DMS 273 treated with DMSO at 0.1 percent for 48 hours (cell line): ENCODE results near the gene DACT3.

Experiments
- DNase-seq: peaks from one replicate; lab custom pipeline; 2025; lab: John Stamatoyannopoulos, UW

DACT3 gene

DNA sequence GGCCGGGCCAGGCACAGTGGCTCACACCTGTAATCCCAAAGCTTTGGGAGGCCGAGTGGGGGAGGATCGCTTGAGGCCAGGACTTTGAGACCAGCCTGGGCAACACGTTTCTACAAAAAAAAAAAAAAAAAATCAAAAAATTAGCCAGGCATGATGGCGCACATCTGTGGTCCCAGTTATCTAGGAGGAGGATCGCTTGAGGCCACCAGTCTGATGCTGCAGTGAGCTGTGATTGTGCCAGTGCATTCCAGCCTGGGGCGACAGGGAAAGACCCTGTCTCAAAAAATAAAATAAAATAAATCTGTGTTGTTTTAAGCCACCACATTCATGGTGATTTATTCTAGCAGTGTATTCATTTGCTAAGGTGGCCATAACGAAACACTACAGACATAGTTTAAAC, 4.1 kb upstream of the DACT3 start:
- DNase-seq = no peak

DNA sequence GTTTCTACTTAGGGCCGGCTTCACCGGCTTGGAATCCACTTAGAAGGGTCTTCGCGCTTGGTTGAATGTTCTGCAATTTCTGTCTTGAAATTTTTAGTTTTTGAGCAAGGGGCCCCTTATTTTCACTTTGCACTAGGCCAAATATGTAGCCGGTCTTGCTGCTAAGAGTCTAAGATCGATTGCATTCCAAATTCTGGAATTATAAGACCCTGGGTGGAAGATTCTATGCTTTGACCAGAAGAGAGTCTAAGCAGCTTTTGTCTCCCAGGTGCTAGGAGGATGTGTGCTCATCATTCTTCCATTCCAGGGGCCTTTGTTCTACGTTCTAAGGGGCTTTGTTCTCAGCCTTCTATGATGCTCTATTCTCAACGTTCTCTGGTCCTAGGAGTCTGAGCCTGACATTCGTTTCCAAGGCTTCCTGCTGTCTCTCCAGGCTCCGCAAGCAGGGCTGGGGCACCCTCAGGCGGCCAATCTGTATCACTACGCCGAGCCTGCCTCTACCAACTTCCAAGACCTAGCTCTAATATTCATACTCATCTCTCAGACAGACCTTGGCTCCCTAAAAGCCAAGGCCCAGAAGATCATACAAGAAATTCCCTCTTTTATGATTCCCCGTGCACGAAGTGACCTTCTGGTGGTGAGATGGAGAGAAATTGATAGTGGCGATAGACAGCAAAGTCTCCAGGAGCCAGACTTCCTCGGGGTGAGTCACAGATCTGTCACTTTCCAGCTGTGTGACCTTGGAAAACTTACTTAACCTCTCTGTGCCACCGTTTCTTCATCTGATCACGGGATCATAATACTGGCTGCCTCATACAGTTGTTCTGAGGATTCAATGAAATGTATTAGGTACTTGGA, 982 bp upstream of the DACT3 start:
- peak; percentile 75 for DNase-seq

DNA sequence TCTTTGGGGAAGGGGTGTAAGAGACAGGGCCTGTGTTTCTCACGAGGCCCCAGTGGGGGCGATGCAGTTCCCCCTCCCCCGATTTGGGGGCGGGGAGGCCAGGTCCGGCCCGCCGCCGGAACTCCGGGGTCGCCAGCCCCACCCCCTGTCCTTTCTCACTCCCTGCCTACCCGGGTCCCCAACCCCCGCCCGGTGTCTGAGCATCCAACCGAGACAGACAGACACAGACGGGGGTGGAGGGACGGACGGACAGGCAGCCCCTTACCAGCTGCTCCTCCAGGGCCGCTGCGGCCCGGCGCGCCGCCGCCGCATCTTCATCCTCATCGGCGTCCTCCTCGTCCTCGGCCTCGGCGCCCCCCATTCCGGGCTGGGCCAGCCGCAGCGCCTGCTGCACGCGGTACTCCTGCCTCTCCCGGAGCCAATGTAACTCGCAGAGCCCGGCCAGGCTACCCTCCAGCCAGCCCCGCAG, 397 bp downstream of the DACT3 start:
- DNase-seq = no peak

DNA sequence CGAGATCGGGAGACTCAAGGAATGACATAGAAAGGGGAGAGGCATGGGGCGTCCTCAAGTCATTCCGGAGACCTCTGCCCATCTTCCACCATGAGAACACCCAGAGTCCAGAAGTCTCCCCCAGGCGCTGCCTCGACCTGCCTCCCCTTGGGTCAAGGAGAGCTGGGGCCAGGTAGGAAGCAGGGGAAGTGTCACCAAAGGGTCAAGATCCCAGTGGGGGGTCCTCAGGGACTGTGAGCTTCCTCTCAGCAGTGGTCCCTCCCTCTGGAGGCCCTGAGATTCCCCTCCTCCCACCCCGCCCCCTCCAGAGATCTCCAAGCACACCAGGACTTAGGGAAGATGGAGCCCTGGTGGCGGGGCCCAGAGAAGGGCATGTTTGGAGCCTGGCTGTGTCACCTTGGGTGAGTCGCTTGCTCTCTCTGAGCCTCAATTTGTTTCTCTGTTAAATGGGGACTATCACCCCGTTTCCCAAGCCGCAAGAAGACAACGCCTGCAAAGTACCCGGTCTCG, 919 bp downstream of the DACT3 start:
- DNase-seq = no peak

DNA sequence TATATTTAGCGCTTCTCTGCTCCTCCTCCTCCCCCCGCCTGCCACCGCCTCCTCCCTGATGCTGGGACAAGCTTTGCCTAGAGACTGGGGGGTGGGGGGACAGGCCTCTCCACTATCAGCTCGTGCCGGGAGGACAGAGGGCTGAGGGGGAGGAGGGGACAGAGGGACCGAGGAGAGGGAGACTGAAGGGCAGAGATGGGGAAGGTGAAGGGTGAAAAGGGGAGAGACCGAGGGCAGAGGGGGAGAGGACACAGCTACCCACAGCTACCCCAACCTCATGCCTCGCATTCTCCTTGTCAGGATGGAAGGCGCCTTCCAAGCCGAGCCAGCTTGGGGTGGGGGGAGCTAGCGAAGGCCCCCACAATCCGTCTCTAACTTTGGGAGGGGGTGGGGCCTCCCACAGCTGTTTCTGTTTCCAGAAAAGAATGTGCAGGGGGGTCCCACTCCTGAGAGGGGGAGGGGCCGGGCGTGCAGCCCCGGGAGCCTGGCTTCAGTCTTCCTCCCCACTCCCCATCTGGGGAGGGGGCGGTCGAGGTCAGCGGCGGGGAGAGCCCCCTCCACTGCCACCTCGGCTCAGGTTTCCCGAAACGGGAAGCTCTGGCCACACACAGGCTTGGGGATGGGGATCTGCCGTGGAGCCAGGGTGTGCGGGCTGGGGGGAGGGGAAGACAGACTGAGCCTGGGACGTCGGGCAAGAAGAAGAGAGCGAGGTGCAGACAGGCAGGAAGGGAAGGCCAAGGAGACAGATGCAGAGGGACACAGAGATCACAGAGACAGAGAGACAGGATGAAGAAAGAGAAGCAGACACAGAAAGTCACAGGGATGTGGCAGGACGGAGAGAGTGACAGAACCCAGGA, 1.6 kb downstream of the DACT3 start:
- no peak for DNase-seq

DNA sequence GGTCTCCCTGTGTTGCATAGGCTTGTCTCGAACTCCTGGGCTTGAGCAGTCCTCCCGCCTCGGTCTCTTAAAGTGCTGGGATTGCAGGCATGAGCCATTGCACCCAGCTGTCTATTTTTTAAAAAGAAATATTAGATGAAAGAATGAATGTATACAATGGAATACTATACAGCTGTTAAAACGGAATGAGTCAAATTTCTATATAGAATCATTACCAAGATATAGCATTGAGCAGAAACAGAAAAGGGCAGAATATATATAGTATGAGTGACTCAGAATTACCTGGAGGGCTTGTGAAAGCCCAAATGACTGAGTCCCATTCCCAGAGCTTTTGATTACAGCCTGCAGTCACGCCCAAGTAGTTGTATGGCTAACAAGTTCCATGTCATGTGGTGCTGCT, 4.4 kb downstream of the DACT3 start:
- DNase-seq = no peak

DNA sequence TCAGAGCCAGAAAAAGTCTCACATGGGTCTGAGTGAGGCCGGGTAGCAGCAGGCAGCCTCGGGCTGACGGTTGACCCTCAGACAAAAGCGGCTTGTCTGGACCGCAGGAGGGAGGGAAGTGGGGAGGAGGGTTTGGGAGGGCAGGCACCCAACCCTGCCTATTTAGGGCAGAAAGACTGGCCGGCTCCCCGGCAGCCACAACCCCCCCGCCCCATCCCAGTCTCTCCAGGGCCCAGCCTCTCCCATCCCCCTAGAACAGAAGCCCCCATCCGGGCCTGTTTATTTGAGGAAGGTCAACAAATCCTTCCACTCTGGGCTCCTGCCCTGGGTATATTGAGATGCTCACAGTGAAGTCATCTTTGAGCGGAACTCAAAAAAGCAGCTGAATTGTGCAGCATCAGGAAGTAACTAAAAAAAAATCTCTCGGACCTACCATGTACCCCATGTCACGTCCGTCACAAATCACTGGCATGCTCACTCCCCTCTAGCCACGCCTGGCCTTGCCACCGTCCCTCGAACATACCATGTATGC, 6.3 kb downstream of the DACT3 start:
- DNase-seq = no peak

DNA sequence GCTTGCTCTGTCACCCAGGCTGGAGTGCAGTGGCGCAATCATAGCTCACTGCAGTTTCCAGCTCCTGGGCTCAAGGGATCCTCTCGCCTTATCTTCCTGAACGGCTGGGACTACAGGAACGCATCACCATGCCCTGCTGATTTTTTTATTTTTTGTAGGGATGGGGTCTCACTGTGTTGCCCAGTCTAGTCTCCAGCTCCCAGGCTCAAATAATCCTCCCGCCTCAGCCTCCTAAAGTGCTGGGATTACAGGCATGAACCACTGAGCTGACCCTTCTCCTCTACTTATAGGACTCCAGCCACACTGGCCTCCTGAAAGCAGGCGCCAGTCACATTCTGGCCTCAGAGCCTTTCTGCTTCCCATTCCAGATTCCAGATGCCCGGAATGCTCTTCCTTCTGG, 10.5 kb downstream of the DACT3 start:
- no peak for DNase-seq

DNA sequence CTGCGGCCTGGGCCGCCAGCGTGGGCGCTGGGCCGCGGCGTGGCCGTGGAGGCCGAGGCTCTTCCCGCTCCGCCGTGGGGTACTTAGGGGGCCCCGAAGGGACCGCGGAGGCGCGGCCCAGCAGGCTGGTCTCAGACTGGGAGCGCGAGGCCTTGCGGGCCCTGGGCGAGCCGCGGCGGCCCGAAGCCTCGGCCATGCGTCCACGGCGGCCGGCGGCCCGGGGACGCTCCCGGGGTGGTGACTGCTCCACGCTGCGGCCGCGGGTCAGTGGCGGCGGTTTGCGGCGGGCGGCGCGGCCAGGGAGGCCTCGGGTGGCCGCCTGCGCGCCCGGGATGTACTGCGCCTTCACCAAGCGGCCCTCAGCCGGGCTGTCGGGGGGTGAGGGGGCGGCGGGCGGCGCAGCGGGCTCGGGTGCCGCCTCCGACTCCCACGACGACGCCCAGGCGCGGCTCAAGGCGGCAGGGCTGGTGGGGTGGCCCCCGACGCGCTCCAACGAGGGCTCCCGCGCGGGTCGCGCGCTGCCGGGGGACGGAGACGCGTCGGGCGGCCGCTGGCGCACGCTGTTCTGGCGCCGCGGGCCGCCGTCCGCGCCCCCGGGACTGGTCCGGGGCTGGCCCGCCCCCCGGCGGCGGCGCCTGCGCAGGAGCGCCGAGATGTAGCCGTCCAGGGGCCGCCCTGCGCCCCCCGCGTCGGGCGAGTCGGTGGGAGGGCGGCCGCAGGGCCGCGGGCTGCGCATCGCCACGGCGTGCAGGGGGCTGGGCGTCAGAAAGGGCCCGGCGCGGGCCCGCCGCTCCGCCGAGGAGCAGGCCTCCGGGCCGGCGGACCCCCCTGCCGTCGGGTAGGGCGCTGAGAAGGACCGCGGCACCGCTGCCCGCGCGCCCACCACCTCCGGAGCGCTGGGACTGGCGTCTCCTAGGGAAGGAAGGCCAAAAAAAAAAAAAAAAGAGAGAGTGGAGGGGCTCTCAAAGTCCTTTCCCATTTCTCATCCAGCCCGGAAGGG, 11.7 kb downstream of the DACT3 start:
- DNase-seq = no peak

DNA sequence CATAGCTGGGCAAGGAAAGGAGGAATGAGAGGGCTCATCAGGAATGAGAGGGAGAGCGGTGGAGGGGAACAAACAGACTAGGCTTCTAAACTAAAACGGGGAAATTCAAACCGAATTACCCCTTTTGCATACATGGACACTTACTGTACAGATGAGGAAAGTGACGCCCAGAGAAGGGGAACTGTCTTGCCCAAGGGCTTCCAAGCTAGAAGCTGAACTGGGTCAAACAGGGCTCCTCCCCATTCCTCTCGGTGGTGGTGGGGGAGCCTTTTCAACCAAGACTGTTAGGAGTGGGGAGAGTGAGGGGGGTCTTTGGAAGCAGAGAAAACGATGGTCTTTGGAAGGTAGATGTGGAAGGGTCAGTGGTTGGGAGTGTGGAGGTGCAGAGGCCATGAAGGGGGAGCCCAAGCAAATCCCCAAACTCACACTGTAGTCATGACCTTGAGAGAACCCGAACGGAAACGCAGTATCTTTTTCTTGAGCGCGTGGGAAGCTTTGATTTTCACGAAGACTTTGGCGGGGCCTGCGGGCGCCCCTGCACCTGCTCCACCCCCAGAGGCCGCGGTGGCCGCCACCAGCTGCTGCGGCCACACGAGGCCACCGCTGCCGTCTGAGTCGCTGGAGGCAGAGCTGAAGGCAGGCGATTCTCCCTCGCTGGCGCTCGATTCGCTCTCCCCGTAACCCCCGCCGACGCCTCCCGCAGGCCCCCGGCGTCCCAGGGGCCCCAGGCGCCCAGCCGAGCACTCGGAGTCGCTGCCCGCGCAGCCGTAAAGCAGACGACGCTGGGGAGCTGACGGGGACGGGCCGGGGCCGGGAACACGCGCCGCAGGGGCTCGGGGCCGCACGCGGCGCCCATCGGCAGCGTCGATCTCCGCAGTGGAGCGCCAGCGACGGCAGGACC, 12.7 kb downstream of the DACT3 start:
- DNase-seq = no peak

DNA sequence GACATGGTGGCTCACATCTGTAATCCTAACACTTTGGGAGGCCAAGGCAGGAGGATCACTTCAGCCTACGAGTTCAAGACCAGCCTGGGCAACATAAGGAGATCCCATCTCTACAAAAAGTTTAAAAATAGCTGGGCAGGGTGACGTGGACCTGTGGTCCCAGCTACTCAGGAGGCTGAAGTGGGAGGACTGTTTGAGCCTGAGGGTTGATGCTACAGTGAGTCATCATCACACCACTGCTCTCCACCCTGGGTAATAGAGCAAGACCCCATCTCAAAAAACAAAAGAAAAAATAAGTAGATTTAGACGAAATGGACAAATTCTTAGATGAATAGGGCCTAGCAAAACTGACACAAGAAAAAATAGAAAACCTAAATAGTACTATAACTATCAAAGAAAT, 14.6 kb downstream of the DACT3 start:
- no peak for DNase-seq

DNA sequence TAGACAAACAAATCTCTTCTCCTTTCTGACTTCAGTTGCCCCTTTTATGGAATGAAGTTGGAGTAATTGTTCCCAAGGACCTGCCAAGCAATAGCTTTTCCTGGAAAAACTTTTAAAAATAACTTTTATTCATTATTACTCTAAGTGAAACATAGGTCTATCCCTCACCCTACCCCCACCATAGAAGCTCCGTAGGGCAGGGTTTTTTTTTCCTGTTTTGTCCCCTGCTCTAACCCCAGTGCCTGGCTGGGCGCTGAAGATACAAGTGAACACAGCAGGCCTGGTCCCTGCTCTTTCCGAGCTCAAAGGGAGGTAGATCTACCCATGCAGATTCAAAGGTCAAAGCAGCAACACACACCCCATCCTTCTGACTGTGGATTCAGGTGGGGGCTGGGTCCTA, 16.3 kb downstream of the DACT3 start:
- no peak for DNase-seq

DNA sequence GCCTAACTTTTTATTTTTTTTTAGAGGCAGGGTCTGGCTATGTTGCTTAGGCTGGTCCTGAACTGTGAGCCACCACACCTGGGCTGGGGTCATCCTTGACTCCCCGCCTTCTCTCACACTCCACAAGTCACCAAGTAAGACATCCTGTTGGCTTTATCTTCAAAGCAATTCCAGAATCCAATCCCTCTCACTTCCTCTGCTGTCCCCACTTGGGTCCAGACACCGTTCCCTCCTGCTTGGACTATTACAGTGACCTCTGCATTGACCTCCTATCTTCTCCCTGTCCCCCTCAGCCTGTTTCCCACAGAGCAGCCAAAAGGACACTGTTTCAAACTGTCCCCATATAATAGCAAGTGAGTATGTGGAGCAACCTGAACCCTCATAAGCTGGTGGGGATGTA, 20.3 kb downstream of the DACT3 start:
- no peak for DNase-seq

DNA sequence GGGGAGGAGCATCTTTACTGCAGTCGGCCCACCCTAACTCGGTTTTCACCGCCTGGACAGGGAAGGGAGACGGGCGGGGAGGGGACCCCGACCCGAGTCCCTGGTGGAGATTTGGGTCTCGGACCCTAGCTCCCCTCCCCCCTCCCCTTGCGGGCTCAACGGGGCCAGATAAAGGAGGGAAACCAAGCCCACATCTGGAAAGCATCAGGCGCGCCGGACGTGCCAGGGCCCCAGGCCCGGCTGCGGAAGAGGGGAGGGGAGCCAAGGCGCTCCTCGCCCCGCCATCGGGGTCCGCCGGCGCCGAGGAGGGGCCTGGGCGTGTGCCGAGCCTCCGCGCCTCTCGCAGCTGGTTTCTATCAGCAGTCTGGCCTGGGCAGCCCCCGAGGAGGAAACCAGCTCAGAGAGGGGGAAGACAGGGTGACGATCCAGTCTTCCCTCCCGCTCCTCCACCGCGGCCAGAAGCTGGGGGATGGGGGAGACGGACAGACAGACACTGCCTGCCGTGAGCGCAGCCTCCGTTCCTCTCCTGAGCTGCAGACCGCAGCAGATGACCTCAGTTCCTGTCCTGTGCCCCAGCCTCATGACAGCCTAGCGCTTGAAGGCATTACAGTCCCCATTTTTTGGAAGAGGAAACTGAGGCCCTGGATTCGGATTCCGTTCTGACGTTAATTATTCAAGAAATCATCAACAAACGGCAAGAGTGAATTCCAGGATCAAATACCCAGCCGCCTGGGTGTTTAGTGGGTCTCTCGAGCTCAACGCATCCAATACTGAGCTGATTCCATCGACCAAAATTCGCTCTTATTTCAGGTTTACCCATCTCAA, 21.4 kb downstream of the DACT3 start:
- no peak for DNase-seq

DNA sequence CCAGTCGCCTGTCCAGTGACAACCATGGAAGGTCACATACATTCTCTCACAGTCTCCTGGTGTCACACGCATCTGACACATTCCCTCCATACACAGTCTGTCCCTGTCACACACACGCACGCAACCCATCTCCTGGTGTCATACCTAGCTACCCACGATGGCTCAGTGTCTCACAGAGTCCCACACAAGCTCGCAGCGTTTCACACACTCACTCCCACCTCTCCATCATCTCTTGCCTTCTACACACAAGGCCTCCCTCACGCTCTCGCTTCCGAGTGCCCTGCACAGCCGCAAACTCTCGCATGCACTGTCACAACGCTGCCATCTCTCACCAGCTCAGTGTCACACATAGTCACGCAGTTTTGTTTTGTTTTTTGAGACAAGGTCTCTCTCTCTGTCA, 23.8 kb downstream of the DACT3 start:
- DNase-seq = no peak

DNA sequence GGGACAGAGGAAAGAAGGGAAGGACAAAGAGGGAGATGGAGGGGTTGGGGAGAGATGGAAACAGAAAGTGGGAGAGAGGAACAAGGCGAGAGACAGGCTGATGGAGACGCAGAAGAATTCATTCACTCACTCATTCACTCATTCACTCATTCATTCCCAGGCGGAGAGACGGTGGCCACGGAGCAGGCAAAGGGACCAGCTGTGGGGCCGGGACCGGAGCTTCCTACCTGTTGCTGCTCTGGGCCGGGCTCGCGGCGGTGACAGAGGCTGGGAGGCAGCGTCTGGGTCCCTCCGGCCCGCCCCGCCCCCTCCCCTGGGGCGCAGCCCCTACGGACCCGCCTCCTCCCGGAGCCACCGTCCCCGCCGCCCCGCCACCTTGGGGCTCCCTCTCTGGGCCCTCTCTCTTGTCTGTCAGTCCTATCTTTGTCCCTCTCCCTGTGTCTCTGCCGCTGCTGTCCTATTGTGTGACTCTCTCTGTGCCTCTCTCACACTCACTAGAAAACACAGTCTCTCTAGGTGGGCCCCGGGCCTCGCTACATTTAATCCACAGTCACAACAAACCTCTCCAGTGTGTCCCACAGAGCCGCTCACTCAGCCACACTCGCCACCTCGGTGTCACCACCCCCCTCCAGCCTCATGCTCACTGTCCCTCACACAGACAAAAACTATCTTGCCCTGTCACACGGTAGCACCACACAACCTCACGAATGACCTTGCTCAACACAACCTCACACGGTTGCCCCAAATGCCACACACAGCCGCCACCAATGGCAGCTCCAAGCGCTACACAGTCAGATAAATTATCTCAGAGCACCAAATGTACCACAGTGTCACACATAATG, 24.8 kb downstream of the DACT3 start, which contains the start of gene GNG8:
TSS of gene GNG8 (minus strand) at position 283 of the 842 bp plus-strand sequence. CDS start 1,520 bp downstream, outside the sequence.
- DNase-seq = no peak

DNA sequence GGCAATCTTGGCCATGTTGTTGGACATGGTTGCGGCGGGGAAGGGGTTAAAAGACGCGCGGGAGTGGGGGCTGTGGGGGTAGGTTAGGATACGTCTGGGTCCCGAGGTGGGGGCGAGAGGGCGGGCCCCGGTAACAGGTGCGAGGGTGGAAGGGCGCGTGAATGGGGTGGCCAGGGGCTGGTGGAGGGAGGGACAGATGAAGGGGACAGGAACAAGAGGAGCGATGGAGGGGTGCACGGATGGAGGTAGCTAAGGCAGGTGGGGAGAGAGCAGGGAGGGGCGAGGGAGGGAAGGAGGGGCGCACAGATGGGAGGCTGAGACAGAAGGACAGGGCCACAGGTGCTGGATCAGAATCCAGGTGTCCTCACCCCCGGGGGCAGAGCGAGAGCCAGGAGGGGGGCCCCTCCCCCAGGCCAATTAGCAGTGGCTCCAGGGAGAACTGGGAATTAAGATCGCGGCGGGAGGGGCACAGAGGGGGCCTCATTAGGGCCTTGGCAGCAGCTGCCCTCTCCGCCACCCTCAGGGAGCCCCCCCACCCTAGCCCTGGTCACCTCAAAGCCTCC, 26.2 kb downstream of the DACT3 start:
- no peak for DNase-seq

DNA sequence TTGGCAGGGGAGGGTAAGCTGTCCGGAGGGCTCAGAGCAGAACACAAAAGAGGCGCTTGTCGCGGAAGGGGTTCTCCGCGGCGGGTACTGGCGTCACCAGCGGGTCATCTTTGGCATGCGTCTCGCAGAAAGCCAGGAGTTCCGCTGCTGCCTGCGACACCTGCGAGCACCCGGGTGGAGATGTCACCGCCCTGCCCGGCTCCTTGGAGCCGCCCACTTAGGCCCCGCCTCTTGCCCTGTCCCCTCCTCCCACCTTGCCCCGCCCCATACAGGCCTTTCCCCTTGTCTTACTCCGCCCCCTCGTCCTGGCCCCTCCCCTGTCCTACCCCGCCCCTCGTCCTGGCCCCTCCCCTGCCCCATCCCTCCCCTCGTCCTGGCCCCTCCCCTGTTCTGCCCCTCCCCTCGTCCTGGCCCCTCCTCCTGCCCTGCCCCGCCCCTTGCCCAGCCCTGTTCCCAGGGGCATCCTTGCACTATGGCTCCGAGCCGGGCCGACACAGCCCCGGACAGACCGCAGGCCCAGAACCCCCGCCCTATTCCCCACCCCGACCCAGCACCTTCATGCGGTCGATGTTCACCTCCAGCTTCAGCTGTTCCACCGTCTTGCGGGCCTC, 26.8 kb downstream of the DACT3 start:
- DNase-seq = peak; percentile 14
